ENCODE data around the gene TRH.

The TRH gene

DNA sequence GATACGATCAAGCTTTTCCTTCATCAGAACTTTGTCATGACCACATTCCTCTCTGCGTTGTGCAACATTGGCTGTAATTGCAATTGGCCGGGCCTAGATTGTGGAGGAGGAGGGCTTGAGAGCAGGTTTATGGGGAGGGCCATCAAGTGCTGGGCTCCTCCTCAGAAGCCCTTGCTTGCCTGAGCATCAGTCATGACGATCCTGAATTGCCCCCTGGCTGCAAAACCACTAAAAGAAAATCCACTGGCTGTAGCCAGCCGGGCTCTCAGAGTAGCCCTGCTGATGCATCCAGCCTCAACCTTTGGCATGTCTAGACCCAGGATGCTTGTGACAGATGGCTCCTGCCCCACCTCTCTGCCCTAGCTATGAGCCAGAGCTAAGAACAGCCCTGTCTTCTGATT, 13.4 kb upstream of the TRH start:
- peaks cover 0 to 8% (median 4%) of the 10 kb centered on the region in 4 experiments for H3K4me1 ChIP-seq (ENCODE audit: control extremely low read depth in 1 of 4, control insufficient read depth in 4 of 4, insufficient read depth in 4 of 4, low read length in 3 of 4)
- H3K27me3 ChIP-seq (replicated peaks in 2 of 5; ENCODE audit: control insufficient read depth in 4 of 5, insufficient read depth in 5 of 5, low read length in 4 of 5), result no peaks in the 10 kb centered on the region
- H3K36me3 ChIP-seq (ENCODE audit: control insufficient read depth in 4 of 4, insufficient read depth in 4 of 4, low read length in 3 of 4), result peaks cover 0 to 3% (median 0%) of the 10 kb centered on the region in 4 experiments
- POLR2A ChIA-PET, result no interaction called here
- WGBS (ENCODE audit: insufficient coverage), result 91% methylated on average over 4 of the region's 5 CpGs
- CTCF ChIA-PET, result interaction anchor here (0.5 to 1.8 kb wide), 6 partner anchors 11 to 153 kb away, joined by 3 to 5 read pairs (median 4); no protein-coding TSS in a partner anchor
- no peak overlapping the region for H3K4me3 ChIP-seq (ENCODE audit: control insufficient read depth in 1 of 7, extremely low read depth in 1 of 7, insufficient read depth in 4 of 7, low read depth in 2 of 7, low read length in 6 of 7)
- no peak overlapping the region for H3K27ac ChIP-seq (ENCODE audit: insufficient read depth in 1 of 2, low read depth in 1 of 2, low read length in 2 of 2, poor library complexity in 1 of 2, severe bottlenecking in 2 of 2)
- DNase-seq, result no peak
- H3K9me3 ChIP-seq (ENCODE audit: control extremely low read depth in 1 of 5, control insufficient read depth in 4 of 5, insufficient read depth in 2 of 5, low read depth in 1 of 5, low read length in 4 of 5), result no peaks in the 10 kb centered on the region

DNA sequence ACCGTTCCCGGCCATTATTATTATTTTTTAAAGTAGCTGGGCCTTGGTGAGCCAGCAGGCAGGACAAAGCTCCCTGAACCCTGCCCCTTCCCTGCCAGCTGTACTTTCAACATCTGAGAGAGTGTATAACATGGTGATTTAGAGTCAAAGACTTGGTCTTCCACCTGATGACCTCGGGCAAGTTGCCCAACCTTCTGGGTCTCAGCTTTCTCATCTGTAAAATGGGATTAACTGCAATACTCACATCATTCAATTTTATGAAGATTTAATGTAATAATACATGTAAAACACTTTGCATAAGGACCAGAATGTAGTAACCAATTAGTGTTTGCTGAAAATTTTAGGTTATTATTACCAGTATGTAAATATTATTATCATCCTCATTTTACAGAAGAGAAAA, 11.9 kb upstream of the TRH start:
- no peak overlapping the region for H3K4me3 ChIP-seq (ENCODE audit: control insufficient read depth in 1 of 7, extremely low read depth in 1 of 7, insufficient read depth in 4 of 7, low read depth in 2 of 7, low read length in 6 of 7)
- ChIA-PET POLR2A (no interaction called here), CTCF (interaction anchor here (1.1 to 1.8 kb wide), 4 partner anchors 12 to 41 kb away, joined by 3 to 5 read pairs (median 4); no protein-coding TSS in a partner anchor)
- DNase-seq, result no peak
- H3K27ac ChIP-seq (ENCODE audit: insufficient read depth in 1 of 2, low read depth in 1 of 2, low read length in 2 of 2, poor library complexity in 1 of 2, severe bottlenecking in 2 of 2), result no peak overlapping the region
- peaks cover 0 to 4% (median 4%) of the 10 kb centered on the region in 4 experiments for H3K4me1 ChIP-seq (ENCODE audit: control extremely low read depth in 1 of 4, control insufficient read depth in 4 of 4, insufficient read depth in 4 of 4, low read length in 3 of 4)
- H3K36me3 ChIP-seq (ENCODE audit: control insufficient read depth in 4 of 4, insufficient read depth in 4 of 4, low read length in 3 of 4), result peaks cover 0 to 3% (median 0%) of the 10 kb centered on the region in 4 experiments
- no peaks in the 10 kb centered on the region for H3K27me3 ChIP-seq (replicated peaks in 2 of 5; ENCODE audit: control insufficient read depth in 4 of 5, insufficient read depth in 5 of 5, low read length in 4 of 5)
- H3K9me3 ChIP-seq (ENCODE audit: control extremely low read depth in 1 of 5, control insufficient read depth in 4 of 5, insufficient read depth in 2 of 5, low read depth in 1 of 5, low read length in 4 of 5), result no peaks in the 10 kb centered on the region
- 100% methylated on average over 2 of the region's 3 CpGs for WGBS (ENCODE audit: insufficient coverage)

DNA sequence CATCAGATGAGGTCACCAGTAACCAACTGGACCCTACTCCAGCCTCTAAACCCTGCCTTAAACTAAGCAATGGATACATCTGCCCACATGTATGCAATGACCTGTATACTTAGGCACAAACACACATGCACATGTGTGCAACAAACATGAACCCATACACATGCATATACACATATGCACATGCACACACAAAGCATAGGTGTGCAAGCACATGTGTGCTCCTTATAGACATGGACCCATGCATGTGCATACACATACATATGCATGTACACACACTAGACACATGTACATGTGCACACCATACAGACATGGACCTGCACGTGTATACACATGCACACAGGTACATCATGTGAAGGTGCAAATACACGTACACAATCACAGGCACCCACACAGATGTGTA, 8.6 kb upstream of the TRH start:
- POLR2A ChIA-PET, result no interaction called here
- H3K9me3 ChIP-seq (ENCODE audit: control extremely low read depth in 1 of 5, control insufficient read depth in 4 of 5, insufficient read depth in 2 of 5, low read depth in 1 of 5, low read length in 4 of 5), result no peaks in the 10 kb centered on the region
- H3K4me1 ChIP-seq (ENCODE audit: control extremely low read depth in 1 of 4, control insufficient read depth in 4 of 4, insufficient read depth in 4 of 4, low read length in 3 of 4), result no peaks in the 10 kb centered on the region
- no peak overlapping the region for H3K27ac ChIP-seq (ENCODE audit: insufficient read depth in 1 of 2, low read depth in 1 of 2, low read length in 2 of 2, poor library complexity in 1 of 2, severe bottlenecking in 2 of 2)
- H3K36me3 ChIP-seq (ENCODE audit: control insufficient read depth in 4 of 4, insufficient read depth in 4 of 4, low read length in 3 of 4), result peaks cover 0 to 3% (median 0%) of the 10 kb centered on the region in 4 experiments
- CTCF ChIA-PET, result interaction anchor here (1.5 to 2.1 kb wide), 3 partner anchors 12 to 25 kb away, joined by 4 to 7 read pairs (median 5); no protein-coding TSS in a partner anchor
- H3K27me3 ChIP-seq (replicated peaks in 2 of 5; ENCODE audit: control insufficient read depth in 4 of 5, insufficient read depth in 5 of 5, low read length in 4 of 5), result no peaks in the 10 kb centered on the region
- WGBS (ENCODE audit: insufficient coverage), result 100% methylated on average over 2 of the region's 2 CpGs
- no peak overlapping the region for H3K4me3 ChIP-seq (ENCODE audit: control insufficient read depth in 1 of 7, extremely low read depth in 1 of 7, insufficient read depth in 4 of 7, low read depth in 2 of 7, low read length in 6 of 7)
- no peak for DNase-seq

DNA sequence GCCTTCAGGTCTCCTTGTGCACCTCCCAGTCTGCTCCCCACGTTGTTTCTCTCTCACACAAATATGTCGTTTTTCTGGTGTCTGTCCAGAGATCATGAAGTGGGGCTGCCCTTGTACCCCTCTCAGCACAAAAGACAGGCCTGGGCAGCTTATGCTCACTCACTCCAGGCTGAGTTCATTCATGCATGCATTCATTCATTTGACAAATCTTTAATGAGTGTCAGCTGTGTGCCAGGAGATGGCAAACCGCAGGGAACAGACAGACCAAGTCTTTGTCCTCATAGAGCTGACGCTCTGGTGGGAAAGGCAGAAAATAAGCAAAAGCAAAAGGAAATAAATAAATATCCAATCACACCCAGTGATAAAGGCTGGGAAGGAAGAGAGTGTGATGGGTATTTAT, 7.6 kb upstream of the TRH start:
- ChIA-PET POLR2A (no interaction called here), CTCF (interaction anchor here (2.1 kb wide), 1 partner anchor 13 kb away, joined by 4 read pairs; no protein-coding TSS in a partner anchor)
- no peak overlapping the region for H3K27ac ChIP-seq (ENCODE audit: insufficient read depth in 1 of 2, low read depth in 1 of 2, low read length in 2 of 2, poor library complexity in 1 of 2, severe bottlenecking in 2 of 2)
- H3K27me3 ChIP-seq (replicated peaks in 2 of 5; ENCODE audit: control insufficient read depth in 4 of 5, insufficient read depth in 5 of 5, low read length in 4 of 5), result no peaks in the 10 kb centered on the region
- peaks cover 0 to 3% (median 0%) of the 10 kb centered on the region in 4 experiments for H3K36me3 ChIP-seq (ENCODE audit: control insufficient read depth in 4 of 4, insufficient read depth in 4 of 4, low read length in 3 of 4)
- no peaks in the 10 kb centered on the region for H3K4me1 ChIP-seq (ENCODE audit: control extremely low read depth in 1 of 4, control insufficient read depth in 4 of 4, insufficient read depth in 4 of 4, low read length in 3 of 4)
- no peaks in the 10 kb centered on the region for H3K9me3 ChIP-seq (ENCODE audit: control extremely low read depth in 1 of 5, control insufficient read depth in 4 of 5, insufficient read depth in 2 of 5, low read depth in 1 of 5, low read length in 4 of 5)
- 100% methylated on average over 2 of the region's 4 CpGs for WGBS (ENCODE audit: insufficient coverage)
- DNase-seq, result no peak
- H3K4me3 ChIP-seq (ENCODE audit: control insufficient read depth in 1 of 7, extremely low read depth in 1 of 7, insufficient read depth in 4 of 7, low read depth in 2 of 7, low read length in 6 of 7), result no peak overlapping the region

DNA sequence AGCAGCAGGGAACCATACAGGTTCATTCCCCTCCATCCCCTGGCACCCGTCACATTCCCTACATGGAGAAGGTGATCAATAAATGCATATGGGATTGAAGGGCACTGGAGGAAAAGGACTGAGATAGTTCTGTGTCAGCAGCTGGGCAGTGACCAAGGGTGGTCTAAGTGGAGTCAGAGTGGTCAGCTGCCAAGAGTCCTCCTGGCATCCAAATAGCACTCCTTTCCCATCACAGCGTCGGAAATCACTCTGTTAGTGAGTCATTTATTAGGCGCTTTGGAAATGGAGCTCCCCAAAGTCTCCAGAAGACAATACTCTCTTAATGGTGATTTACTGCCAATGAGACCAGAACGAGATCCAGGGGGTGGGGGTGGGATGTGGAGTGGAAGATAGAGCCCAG, 6.8 kb upstream of the TRH start:
- H3K27ac ChIP-seq (ENCODE audit: insufficient read depth in 1 of 2, low read depth in 1 of 2, low read length in 2 of 2, poor library complexity in 1 of 2, severe bottlenecking in 2 of 2), result no peak overlapping the region
- no peaks in the 10 kb centered on the region for H3K27me3 ChIP-seq (replicated peaks in 2 of 5; ENCODE audit: control insufficient read depth in 4 of 5, insufficient read depth in 5 of 5, low read length in 4 of 5)
- H3K36me3 ChIP-seq (ENCODE audit: control insufficient read depth in 4 of 4, insufficient read depth in 4 of 4, low read length in 3 of 4), result peaks cover 0 to 3% (median 0%) of the 10 kb centered on the region in 4 experiments
- no peak for DNase-seq
- ChIA-PET CTCF (interaction anchor here (0.9 kb wide), 1 partner anchor 12 kb away, joined by 3 read pairs; no protein-coding TSS in a partner anchor), POLR2A (no interaction called here)
- WGBS (ENCODE audit: insufficient coverage), result 95% methylated on average over 4 of the region's 5 CpGs
- H3K4me1 ChIP-seq (ENCODE audit: control extremely low read depth in 1 of 4, control insufficient read depth in 4 of 4, insufficient read depth in 4 of 4, low read length in 3 of 4), result no peaks in the 10 kb centered on the region
- H3K4me3 ChIP-seq (ENCODE audit: control insufficient read depth in 1 of 7, extremely low read depth in 1 of 7, insufficient read depth in 4 of 7, low read depth in 2 of 7, low read length in 6 of 7), result no peak overlapping the region
- H3K9me3 ChIP-seq (ENCODE audit: control extremely low read depth in 1 of 5, control insufficient read depth in 4 of 5, insufficient read depth in 2 of 5, low read depth in 1 of 5, low read length in 4 of 5), result no peaks in the 10 kb centered on the region

DNA sequence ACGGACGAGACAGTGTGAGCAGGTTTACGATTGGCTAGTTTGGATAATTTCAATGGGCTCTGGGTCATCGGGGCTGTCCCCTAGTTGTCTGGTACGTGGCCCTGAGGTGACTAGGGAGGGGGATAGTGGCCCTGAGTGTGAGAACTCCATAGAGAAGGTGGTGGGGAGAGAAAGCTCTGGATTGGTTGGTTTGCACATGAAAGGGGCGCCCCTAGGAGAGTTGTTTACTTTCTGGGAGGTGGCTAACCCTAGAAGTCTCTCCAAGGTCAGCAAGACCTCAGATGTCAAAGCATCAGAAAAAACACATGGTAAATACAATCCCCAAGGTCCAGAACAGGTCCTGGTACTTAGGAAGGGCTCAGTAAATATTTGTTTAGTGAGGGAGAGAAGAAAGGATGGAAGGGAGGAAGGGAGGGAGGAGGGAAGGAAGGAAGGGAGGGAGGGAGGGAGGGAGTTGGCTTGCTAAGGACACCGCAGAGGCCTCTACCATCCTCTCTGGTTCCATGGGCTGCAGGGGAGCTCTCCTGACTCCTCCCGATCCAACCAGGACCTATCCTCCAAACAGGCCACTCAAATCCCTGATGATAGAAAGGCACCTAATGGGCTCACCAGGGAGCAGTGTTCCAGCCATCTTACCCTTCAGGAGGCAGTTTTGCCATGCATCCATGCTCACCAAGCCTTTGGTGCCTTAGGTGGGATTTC, 3.0 kb upstream of the TRH start:
- no peaks in the 10 kb centered on the region for H3K9me3 ChIP-seq (ENCODE audit: control extremely low read depth in 1 of 5, control insufficient read depth in 4 of 5, insufficient read depth in 2 of 5, low read depth in 1 of 5, low read length in 4 of 5)
- no peak overlapping the region for H3K4me3 ChIP-seq (ENCODE audit: control insufficient read depth in 1 of 7, extremely low read depth in 1 of 7, insufficient read depth in 4 of 7, low read depth in 2 of 7, low read length in 6 of 7)
- H3K27me3 ChIP-seq (replicated peaks in 2 of 5; ENCODE audit: control insufficient read depth in 4 of 5, insufficient read depth in 5 of 5, low read length in 4 of 5), result peaks cover 0 to 29% (median 10%) of the 10 kb centered on the region in 5 experiments
- ChIA-PET POLR2A (no interaction called here), CTCF (interaction anchor here (0.8 to 9.9 kb wide), 2 partner anchors 22 to 29 kb away, joined by 3 to 69 read pairs; no protein-coding TSS in a partner anchor)
- H3K36me3 ChIP-seq (ENCODE audit: control insufficient read depth in 4 of 4, insufficient read depth in 4 of 4, low read length in 3 of 4), result no peaks in the 10 kb centered on the region
- 89% methylated on average over 5 of the region's 8 CpGs for WGBS (ENCODE audit: insufficient coverage)
- H3K4me1 ChIP-seq (ENCODE audit: control extremely low read depth in 1 of 4, control insufficient read depth in 4 of 4, insufficient read depth in 4 of 4, low read length in 3 of 4), result peaks cover 0 to 20% (median 20%) of the 10 kb centered on the region in 4 experiments
- DNase-seq, result no peak
- no peak overlapping the region for H3K27ac ChIP-seq (ENCODE audit: insufficient read depth in 1 of 2, low read depth in 1 of 2, low read length in 2 of 2, poor library complexity in 1 of 2, severe bottlenecking in 2 of 2)

DNA sequence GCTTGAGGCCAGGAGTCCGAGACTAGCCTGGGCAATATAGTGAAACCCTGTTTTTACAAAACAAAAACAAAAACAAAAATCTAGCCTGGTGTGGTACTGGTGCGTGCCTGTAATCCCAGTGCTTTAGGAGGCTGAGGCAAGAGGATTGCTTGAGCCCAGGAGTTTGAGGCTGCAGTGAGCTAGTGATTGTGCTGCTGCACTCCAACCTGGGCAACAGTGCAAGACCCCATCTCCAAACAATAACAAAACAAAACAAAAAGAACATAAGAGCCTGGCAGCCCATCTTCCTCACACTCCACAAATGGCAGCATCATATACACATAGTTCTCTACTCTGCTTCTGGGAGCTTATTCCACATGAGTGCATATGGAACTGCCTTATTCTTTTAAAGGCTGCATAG, 2.2 kb upstream of the TRH start:
- no peak overlapping the region for H3K27ac ChIP-seq (ENCODE audit: insufficient read depth in 1 of 2, low read depth in 1 of 2, low read length in 2 of 2, poor library complexity in 1 of 2, severe bottlenecking in 2 of 2)
- CTCF ChIA-PET, result interaction anchor here (9.9 kb wide), 1 partner anchor 30 kb away, joined by 69 read pairs; no protein-coding TSS in a partner anchor
- H3K9me3 ChIP-seq (ENCODE audit: control extremely low read depth in 1 of 5, control insufficient read depth in 4 of 5, insufficient read depth in 2 of 5, low read depth in 1 of 5, low read length in 4 of 5), result no peaks in the 10 kb centered on the region
- H3K27me3 ChIP-seq (replicated peaks in 2 of 5; ENCODE audit: control insufficient read depth in 4 of 5, insufficient read depth in 5 of 5, low read length in 4 of 5), result peaks cover 0 to 32% (median 10%) of the 10 kb centered on the region in 5 experiments
- POLR2A ChIA-PET, result no interaction called here
- no peak for DNase-seq
- no peak overlapping the region for H3K4me3 ChIP-seq (ENCODE audit: control insufficient read depth in 1 of 7, extremely low read depth in 1 of 7, insufficient read depth in 4 of 7, low read depth in 2 of 7, low read length in 6 of 7)
- no CpG with 5 or more reads among the region's 2 CpGs for WGBS (ENCODE audit: insufficient coverage)
- H3K36me3 ChIP-seq (ENCODE audit: control insufficient read depth in 4 of 4, insufficient read depth in 4 of 4, low read length in 3 of 4), result no peaks in the 10 kb centered on the region
- H3K4me1 ChIP-seq (ENCODE audit: control extremely low read depth in 1 of 4, control insufficient read depth in 4 of 4, insufficient read depth in 4 of 4, low read length in 3 of 4), result peaks cover 0 to 20% (median 20%) of the 10 kb centered on the region in 4 experiments

All from common myeloid progenitor, CD34-positive (primary cell).